ENCODE measurements around the gene LRRC2.

The LRRC2 gene

GRCh38 chr3:46578973-46579755 is 13.1 kb upstream of the LRRC2 start:
- no peak for TF ChIP-seq CTCF (IDR thresholded peaks at IDR 0.05)

- no peak for TF ChIP-seq CTCF (IDR thresholded peaks at IDR 0.05)
These were observed 10.8 kb upstream of the LRRC2 start for GRCh38 chr3:46576879-46577278.

GRCh38 chr3:46576386-46576785 is 10.3 kb upstream of the LRRC2 start:
- no peak for TF ChIP-seq CTCF (IDR thresholded peaks at IDR 0.05)

GRCh38 chr3:46575577-46576222 is 9.6 kb upstream of the LRRC2 start:
- TF ChIP-seq CTCF (IDR thresholded peaks at IDR 0.05): no peak

- TF ChIP-seq CTCF (IDR thresholded peaks at IDR 0.05): no peak
These were observed 8.9 kb upstream of the LRRC2 start for GRCh38 chr3:46574881-46575576.

- no peak for TF ChIP-seq CTCF (IDR thresholded peaks at IDR 0.05)
These were observed 8.1 kb upstream of the LRRC2 start for GRCh38 chr3:46574243-46574646.

- no peak for TF ChIP-seq CTCF (IDR thresholded peaks at IDR 0.05)
These were observed 7.6 kb upstream of the LRRC2 start for GRCh38 chr3:46573701-46574100.

Data from LNCAP (cell line).